Neuronal stem cell (in vitro differentiated cells): ENCODE data around the gene SLC26A4.

Experiments
- DNase-seq: peaks from one replicate; pipeline ENCODE4 v3.0.0-alpha.2; 2013; ENCODE audit warnings: low spot score
- H2AFZ ChIP-seq: one replicate; pipeline ENCODE4 v1.6.1; 2013; ENCODE audit warnings: mild to moderate bottlenecking, low read length, inconsistent platforms
- H2AK5ac ChIP-seq: 2 replicates; pipeline ENCODE4 v1.6.1; 2013; ENCODE audit warnings: low read depth, mild to moderate bottlenecking, inconsistent platforms, low read length, moderate library complexity, mixed read lengths
- H2BK120ac ChIP-seq: 2 replicates; pipeline ENCODE4 v1.6.1; 2013; ENCODE audit warnings: low read depth, mild to moderate bottlenecking, inconsistent platforms, low read length, moderate library complexity, mixed read lengths
- H2BK12ac ChIP-seq: one replicate; pipeline ENCODE4 v1.6.1; 2013; ENCODE audit warnings: low read length, inconsistent platforms
- H2BK15ac ChIP-seq: 2 replicates; pipeline ENCODE4 v1.6.1; 2013; ENCODE audit warnings: mild to moderate bottlenecking, low read length, inconsistent platforms, mixed read lengths
- H2BK5ac ChIP-seq: one replicate; pipeline ENCODE4 v1.6.1; 2013; ENCODE audit warnings: inconsistent platforms, mild to moderate bottlenecking, low read length, moderate library complexity
- H3K14ac ChIP-seq: one replicate; pipeline ENCODE4 v1.6.1; 2013; ENCODE audit warnings: low read length, inconsistent platforms
- H3K18ac ChIP-seq: 2 replicates; pipeline ENCODE4 v1.6.1; 2013; ENCODE audit warnings: low read length, inconsistent platforms
- H3K23ac ChIP-seq: 2 replicates; pipeline ENCODE4 v1.6.1; 2013; ENCODE audit warnings: low read depth, mild to moderate bottlenecking, mixed read lengths, low read length, inconsistent platforms; ENCODE audit not compliant: poor library complexity
- H3K27ac ChIP-seq: replicated peaks from 3 replicates; pipeline ENCODE4 v1.5.1; 2013; ENCODE audit warnings: low read length, inconsistent platforms
- H3K27me3 ChIP-seq, 3 experiments: 2 replicates each; pipeline ENCODE4 v1.6.1; 2013; ENCODE audit warnings: low read length in 3 of 3, mild to moderate bottlenecking in 2 of 3, inconsistent platforms in 1 of 3, low read depth in 1 of 3, mixed read lengths in 1 of 3, moderate library complexity in 1 of 3; ENCODE audit not compliant: control insufficient read depth in 3 of 3, insufficient read depth in 3 of 3
- H3K36me3 ChIP-seq, 2 donors: replicated peaks in 1 of 2; 2 replicates each; pipeline ENCODE4 v1.6.1; 2013; ENCODE audit warnings: low read length in 2 of 2; ENCODE audit not compliant: control insufficient read depth in 2 of 2, insufficient read depth in 2 of 2
- H3K4ac ChIP-seq: 2 replicates; pipeline ENCODE4 v1.6.1; 2013; ENCODE audit warnings: inconsistent platforms, mild to moderate bottlenecking, low read length, moderate library complexity
- H3K4me1 ChIP-seq, 2 donors: 1 replicate in 1 of 2; 2 replicates in 1 of 2; pipeline ENCODE4 v1.6.1; 2013; ENCODE audit warnings: low read length in 2 of 2, low read depth in 1 of 2; ENCODE audit not compliant: control insufficient read depth in 2 of 2, insufficient read depth in 1 of 2
- H3K4me2 ChIP-seq: one replicate; pipeline ENCODE4 v1.6.1; 2013; ENCODE audit warnings: mild to moderate bottlenecking, low read length, inconsistent platforms; ENCODE audit not compliant: insufficient read depth, poor library complexity, severe bottlenecking
- H3K4me3 ChIP-seq, 2 donors: 2 replicates each; pipeline ENCODE4 v1.5.1; 2013; ENCODE audit warnings: low read length in 2 of 2, mild to moderate bottlenecking in 2 of 2, inconsistent platforms in 1 of 2, moderate library complexity in 1 of 2
- H3K79me1 ChIP-seq: one replicate; pipeline ENCODE4 v1.6.1; 2013; ENCODE audit warnings: low read depth, mild to moderate bottlenecking, inconsistent platforms, low read length, moderate library complexity
- H3K9ac ChIP-seq: one replicate; pipeline ENCODE4 v1.6.1; 2013; ENCODE audit warnings: mild to moderate bottlenecking, low read depth, low read length, inconsistent platforms; ENCODE audit not compliant: poor library complexity
- H3K9me3 ChIP-seq, 2 donors: replicated peaks in 1 of 2; 2 replicates each; pipeline versions ENCODE3 to v1.6.1; 2013; ENCODE audit warnings: low read length in 2 of 2, mild to moderate bottlenecking in 2 of 2, inconsistent platforms in 1 of 2, low read depth in 1 of 2, mixed read lengths in 1 of 2, moderate library complexity in 1 of 2; ENCODE audit not compliant: control insufficient read depth in 2 of 2, insufficient read depth in 1 of 2
- H4K8ac ChIP-seq: one replicate; pipeline ENCODE4 v1.6.1; 2013; ENCODE audit warnings: low read depth, mild to moderate bottlenecking, inconsistent platforms, low read length, moderate library complexity
- H4K91ac ChIP-seq: one replicate; pipeline ENCODE4 v1.6.1; 2013; ENCODE audit warnings: low read length, low read depth, mild to moderate bottlenecking, inconsistent platforms; ENCODE audit not compliant: poor library complexity
- WGBS, 2 donors: extraction: QIAGEN DNeasy Blood & Tissue Kit; methylation state at CpG; one replicate each; pipeline ENCODE4 v1.1.7; 2013; ENCODE audit warnings: missing lambda C conversion rate in 2 of 2, mixed read lengths in 1 of 2; ENCODE audit not compliant: insufficient read length in 2 of 2, insufficient replicate concordance in 1 of 2; ENCODE audit errors: extremely low coverage in 2 of 2; 5-methylcytosine and 5-hydroxymethylcytosine counted together

SLC26A4 gene

DNA sequence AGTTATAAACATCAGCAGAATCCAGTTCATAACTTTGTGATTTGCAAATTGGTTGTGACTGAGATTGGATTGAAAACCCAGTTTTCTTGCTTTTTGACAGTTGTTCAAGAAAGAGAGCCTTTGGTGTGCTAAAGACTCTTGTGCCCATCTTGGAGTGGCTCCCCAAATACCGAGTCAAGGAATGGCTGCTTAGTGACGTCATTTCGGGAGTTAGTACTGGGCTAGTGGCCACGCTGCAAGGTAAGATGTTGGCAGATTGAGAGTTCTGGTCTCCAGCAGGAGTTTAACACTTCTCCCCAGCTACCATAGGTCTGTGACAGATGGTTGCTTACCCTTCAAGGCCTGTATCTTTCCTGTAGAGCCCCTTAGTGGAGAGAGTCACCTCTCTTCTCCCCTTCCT is 2.6 kb downstream of the SLC26A4 start:
- no peak overlapping the region for H3K18ac ChIP-seq
- no peak overlapping the region for H3K4ac ChIP-seq
- no peak overlapping the region for H3K4me2 ChIP-seq
- H4K8ac ChIP-seq = no peak overlapping the region
- no peak overlapping the region for H3K9ac ChIP-seq
- no peak overlapping the region for H2BK15ac ChIP-seq
- H3K27me3 ChIP-seq = peaks cover 15 to 76% (median 41%) of the 10 kb centered on the region in 3 experiments
- WGBS, 2 donors = no CpG with 5 or more reads among the region's 4 CpGs
- peaks cover 5 to 14% of the 10 kb centered on the region in 2 donors for H3K4me1 ChIP-seq
- no peaks in the 10 kb centered on the region for H3K9me3 ChIP-seq
- H3K36me3 ChIP-seq = no peaks in the 10 kb centered on the region
- H3K14ac ChIP-seq = no peak overlapping the region
- no peak overlapping the region for H2BK12ac ChIP-seq
- H3K27ac ChIP-seq = no peak overlapping the region
- H4K91ac ChIP-seq = no peak overlapping the region
- H2AK5ac ChIP-seq = no peak overlapping the region
- DNase-seq = no peak
- no peaks in the 10 kb centered on the region for H3K79me1 ChIP-seq
- H2BK120ac ChIP-seq = no peak overlapping the region
- no peak overlapping the region for H3K4me3 ChIP-seq
- H2AFZ ChIP-seq = no peak overlapping the region
- no peak overlapping the region for H3K23ac ChIP-seq
- no peak overlapping the region for H2BK5ac ChIP-seq

DNA sequence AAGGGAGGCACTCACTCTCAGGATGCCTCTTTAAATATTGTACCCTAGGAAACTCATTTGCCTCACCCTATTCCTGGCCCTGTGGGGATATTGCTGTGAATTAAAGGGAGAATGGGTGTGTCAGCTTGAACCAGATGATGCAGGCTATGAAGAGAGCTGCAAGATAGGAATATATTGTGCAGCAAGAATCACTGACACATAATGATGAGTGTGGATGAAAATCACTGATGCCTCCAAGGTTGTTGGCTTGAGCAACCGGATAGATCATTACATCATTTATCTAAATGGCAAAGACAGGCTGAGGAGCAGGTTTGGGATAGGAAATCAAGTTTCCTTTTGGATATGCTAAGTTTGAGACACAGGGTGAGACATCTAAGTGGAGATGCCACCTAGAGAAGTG is 6.2 kb downstream of the SLC26A4 start:
- Histone ChIP-seq H3K4ac (no peak overlapping the region), H3K9me3 (no peaks in the 10 kb centered on the region), H3K4me2 (no peak overlapping the region), H3K14ac (no peak overlapping the region), H3K18ac (no peak overlapping the region), H3K27me3 (peaks cover 4 to 53% (median 12%) of the 10 kb centered on the region in 3 experiments), H3K27ac (no peak overlapping the region), H3K4me1 (peaks cover 0 to 2% of the 10 kb centered on the region in 2 donors), H3K23ac (no peak overlapping the region), H2AK5ac (no peak overlapping the region), H3K4me3 (no peak overlapping the region), H4K91ac (no peak overlapping the region), H2BK12ac (no peak overlapping the region), H2BK120ac (no peak overlapping the region), H3K9ac (no peak overlapping the region), H2BK5ac (no peak overlapping the region), H2BK15ac (no peak overlapping the region), H3K36me3 (no peaks in the 10 kb centered on the region), H3K79me1 (no peaks in the 10 kb centered on the region), H2AFZ (no peak overlapping the region), H4K8ac (no peak overlapping the region)
- WGBS, 2 donors = no CpG with 5 or more reads among the region's 1 CpG
- no peak for DNase-seq

DNA sequence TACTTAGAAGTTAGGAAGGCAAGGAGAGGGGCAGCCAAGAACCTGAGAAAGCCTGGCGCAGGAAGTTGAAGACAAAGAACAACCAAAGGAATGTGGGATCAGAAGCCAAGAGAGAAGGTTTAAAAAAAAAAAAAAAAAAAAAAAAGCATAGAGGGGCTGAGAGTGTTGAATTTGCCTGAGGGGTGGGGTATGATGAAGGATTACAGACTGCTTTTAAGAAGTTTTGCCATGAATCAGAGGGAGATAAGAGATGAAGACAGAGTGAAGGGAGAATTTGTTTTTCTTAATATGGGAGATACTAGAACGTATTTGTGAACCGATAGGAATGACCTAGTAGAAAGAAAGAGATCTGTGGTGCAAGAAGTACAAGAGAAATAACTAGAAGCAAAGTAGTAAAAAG is 6.7 kb downstream of the SLC26A4 start:
- H3K18ac ChIP-seq = no peak overlapping the region
- H3K27me3 ChIP-seq = peaks cover 0 to 47% (median 6%) of the 10 kb centered on the region in 3 experiments
- H3K4me2 ChIP-seq = no peak overlapping the region
- H4K91ac ChIP-seq = no peak overlapping the region
- no peak overlapping the region for H3K9ac ChIP-seq
- H3K79me1 ChIP-seq = no peaks in the 10 kb centered on the region
- H2BK5ac ChIP-seq = no peak overlapping the region
- no peaks in the 10 kb centered on the region for H3K36me3 ChIP-seq
- no peak overlapping the region for H3K4ac ChIP-seq
- H3K14ac ChIP-seq = no peak overlapping the region
- no peak overlapping the region for H2AK5ac ChIP-seq
- no peaks in the 10 kb centered on the region for H3K9me3 ChIP-seq
- no peak overlapping the region for H3K23ac ChIP-seq
- no peak overlapping the region for H3K27ac ChIP-seq
- no peak overlapping the region for H2BK12ac ChIP-seq
- H2AFZ ChIP-seq = no peak overlapping the region
- no peak for DNase-seq
- H4K8ac ChIP-seq = no peak overlapping the region
- no peaks in the 10 kb centered on the region for H3K4me1 ChIP-seq
- no peak overlapping the region for H2BK120ac ChIP-seq
- no CpG with 5 or more reads among the region's 3 CpGs for WGBS, 2 donors
- no peak overlapping the region for H3K4me3 ChIP-seq
- H2BK15ac ChIP-seq = no peak overlapping the region

DNA sequence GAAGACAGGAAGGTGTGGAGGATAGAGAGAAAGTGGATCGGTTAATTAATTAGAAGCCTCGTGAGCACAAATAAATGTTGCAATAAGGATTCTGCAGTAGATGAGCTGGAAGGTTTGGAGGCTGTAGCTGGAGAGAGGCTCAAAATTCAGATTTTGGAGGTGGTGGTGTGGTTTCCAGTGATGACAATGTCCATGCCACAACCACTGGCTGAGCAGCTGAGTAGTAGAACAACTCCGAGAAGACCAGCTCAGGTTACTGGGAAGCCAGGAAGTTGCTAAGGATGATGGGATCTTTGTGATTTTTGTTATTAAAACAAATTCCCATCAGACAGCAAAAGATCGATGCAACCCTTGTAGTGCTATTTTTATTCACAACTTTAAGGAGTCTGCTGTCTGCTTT is 7.7 kb downstream of the SLC26A4 start:
- Histone ChIP-seq H2AK5ac (no peak overlapping the region), H3K14ac (no peak overlapping the region), H2BK5ac (no peak overlapping the region), H3K27me3 (peaks cover 0 to 38% (median 2%) of the 10 kb centered on the region in 3 experiments), H3K9ac (no peak overlapping the region), H3K4me1 (no peaks in the 10 kb centered on the region), H2BK12ac (no peak overlapping the region), H2AFZ (no peak overlapping the region), H4K91ac (no peak overlapping the region), H3K4me2 (no peak overlapping the region), H3K79me1 (no peaks in the 10 kb centered on the region), H3K18ac (no peak overlapping the region), H3K4me3 (no peak overlapping the region), H2BK120ac (no peak overlapping the region), H2BK15ac (no peak overlapping the region), H3K9me3 (no peaks in the 10 kb centered on the region), H3K23ac (no peak overlapping the region), H3K36me3 (no peaks in the 10 kb centered on the region), H4K8ac (no peak overlapping the region), H3K4ac (no peak overlapping the region), H3K27ac (no peak overlapping the region)
- no peak for DNase-seq
- WGBS, 2 donors = no CpG with 5 or more reads among the region's 4 CpGs
